GM19099 (cell line): Measurements from ENCODE around the gene CDH5.

ENCODE experiments used
- POLR2A ChIP-seq: IDR thresholded peaks from 3 replicates; pipeline ENCODE4 v1.6.1; 2011; ENCODE audit warnings: low read depth; ENCODE audit not compliant: insufficient read length; ENCODE audit errors: extremely low read depth

Gene CDH5

GRCh38 chr16:66441586-66442375 is 75.3 kb downstream of the CDH5 start:
- TF ChIP-seq POLR2A: no peak

- TF ChIP-seq POLR2A: no peak
Measured at GRCh38 chr16:66442502-66443268, 76.2 kb downstream of the CDH5 start.

DNA sequence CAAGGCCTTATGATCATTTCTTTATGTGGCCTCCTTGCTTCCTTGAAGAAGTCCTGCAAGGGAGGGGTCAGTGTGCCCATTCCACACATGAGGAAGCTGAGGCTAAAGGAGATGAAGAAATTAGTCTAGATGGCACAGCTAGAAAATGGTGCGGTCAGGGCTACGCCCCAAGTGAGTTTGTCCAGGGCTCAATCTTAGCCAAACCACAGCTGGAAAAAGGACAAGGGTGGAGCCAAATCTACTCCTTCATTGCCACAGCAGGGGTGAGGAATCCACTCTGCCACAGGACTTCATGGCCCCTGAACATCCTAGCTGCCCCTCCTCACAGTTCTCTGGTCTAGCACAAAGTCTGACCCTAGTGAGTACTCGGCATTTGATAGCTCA is 76.8 kb downstream of the CDH5 start:
- TF ChIP-seq POLR2A: no peak

DNA sequence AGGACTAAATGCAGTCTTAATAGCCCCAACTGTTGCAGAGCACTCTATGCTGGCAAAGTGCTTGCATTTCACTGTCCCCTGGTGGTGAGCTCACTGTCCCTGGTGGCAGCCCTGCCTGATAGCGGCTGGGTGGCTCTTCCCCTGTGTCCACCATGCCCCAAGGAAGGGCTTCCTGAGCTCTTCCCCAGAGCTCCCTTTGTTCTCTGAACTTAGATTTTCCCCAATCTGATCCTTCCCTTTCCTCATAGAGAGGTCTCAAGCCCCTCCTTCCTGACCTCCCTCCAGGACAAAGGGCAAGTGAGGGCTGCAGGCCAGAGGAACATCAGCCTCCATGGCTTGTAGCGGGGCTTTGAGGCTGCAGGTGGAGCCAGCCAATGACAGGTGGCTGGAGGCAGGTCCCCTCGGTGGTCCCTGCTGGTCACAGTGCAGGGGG is 77.6 kb downstream of the CDH5 start:
- TF ChIP-seq POLR2A: no peak

- TF ChIP-seq POLR2A: no peak
Measured at GRCh38 chr16:66446737-66447136, 80.2 kb downstream of the CDH5 start.

- TF ChIP-seq POLR2A: no peak
Measured at GRCh38 chr16:66447491-66447890, 81.0 kb downstream of the CDH5 start.

DNA sequence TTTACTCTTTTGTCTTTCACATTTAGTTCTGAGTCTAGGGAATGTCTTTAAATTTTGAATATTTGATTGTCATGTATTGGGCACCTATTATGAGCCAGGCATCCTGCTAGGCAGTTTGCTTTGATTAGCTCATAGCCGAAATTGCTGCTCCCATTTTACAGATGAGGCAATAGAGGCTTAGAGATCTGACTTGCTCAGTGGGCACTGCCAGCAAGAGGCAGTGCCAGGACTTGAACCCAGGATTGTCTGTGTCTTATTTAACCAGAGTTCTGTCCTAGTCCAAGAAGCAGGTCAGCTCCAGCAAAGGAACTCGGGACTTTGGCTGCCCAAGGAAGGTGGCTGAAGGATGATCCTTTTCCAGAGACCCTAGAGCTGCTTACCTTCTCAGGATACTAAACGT is 85.1 kb downstream of the CDH5 start:
- TF ChIP-seq POLR2A: no peak
